A549 treated with Mapracorat at 1 μM for 4 hours (cell line): ENCODE data around the gene HYLS1. TPM values are rescaled to one million over a fixed set of nuclear protein-coding genes. Genes with fewer than 3 reads are reported as not detected.

Experiments
- total RNA-seq: library from RNA; stranded (reverse); fragments of 200-300 nt; extraction: Qiagen RNA extraction; gene quantifications from 5 replicates; pipeline ENCODE4 v1.2.3, GENCODE V29; 2022

The HYLS1 gene
- 11.4 to 14.5 TPM (median 12.9 TPM) in 5 replicates for total RNA-seq

GRCh38 chr11:125887373-125888324 is at the start of gene HYLS1:
HYLS1 (plus strand) TSS chr11:125887668; CDS start chr11:125899369, 11,701 bp downstream.

DNA sequence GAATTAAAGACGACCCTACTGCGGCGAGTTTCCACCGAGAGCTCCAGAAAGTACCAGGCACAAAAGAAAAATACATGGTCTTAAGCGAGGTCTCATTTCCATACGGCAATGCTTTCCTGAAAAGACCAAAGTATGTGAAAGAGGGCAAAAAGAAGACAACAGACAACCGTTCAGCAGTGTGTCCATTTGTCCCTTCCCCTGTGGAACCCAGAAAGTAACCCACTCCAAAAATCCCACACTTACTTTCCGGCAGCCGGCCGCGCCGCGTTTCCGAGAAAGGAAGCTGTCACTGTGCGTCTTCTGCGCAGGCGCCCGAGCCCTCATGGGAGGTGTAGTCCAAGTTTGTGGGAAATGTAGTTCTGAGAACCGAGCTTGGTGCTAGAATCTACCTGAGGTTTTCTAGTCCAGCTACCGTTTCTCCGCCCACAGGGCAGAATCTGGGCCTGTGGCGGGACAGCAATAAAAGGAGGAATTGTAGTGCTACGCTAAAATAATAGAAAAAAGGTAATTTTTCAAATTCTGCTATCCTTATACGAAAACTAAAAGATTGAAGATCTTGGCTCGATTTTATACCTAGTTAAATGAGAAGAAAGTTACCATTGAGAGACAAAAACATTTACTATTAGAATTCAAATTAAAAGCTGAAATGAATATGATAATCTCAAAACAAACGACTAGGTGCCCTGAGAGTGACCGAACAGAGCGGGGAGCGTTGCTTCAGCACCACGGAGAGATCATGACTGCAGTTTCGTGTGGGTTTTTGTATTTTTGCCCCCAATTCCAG is 15.7 kb downstream of the HYLS1 start, which contains the start of gene PUS3:
Gene PUS3 (minus strand): TSS at position 280 of the 784 bp plus-strand sequence. CDS start 6,922 bp downstream, outside the sequence.

DNA sequence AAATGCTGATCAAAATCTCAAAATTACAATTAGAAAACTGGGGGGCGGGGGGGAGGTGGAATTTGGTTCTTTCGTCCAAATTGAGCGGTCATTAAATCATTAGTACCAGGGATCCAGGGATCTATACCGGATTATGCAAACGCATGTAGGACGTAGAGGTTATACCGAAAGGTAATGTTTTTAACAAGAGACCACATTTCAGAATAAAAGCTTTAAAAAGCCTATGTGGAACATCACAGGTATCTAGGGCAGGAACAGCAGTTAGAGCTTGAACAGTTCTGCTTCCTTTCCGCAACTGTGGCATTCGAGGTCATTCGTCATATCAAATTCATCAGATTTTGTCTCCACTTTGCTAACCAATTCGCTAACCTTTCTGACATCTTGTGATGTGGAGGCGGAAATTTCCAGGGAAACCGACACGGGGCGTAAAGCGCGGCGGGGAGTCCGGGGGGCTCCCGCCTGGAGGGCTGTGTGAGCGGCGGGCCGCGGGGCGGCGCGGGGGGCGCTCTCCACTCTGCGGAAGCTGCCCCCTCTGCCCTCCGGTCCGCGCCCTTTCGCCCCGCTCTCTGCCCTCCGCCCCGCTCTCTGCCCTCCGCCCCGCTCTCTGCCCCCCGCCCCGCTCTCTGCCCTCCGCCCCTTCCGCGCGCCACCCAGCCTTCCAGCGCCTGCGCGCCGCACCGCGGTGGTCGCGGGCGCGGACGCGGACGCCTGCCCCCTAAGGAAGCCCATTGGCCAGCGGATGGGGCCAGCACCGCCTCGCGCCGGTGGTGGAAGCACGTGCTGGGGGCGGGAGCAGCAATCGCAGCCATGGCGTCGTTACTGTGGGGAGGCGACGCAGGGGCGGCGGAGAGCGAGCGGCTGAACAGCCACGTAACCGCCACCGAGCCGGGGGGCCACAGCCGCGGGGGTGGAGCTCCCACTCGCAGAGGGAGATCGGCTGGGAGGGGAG is 16.5 kb downstream of the HYLS1 start, which contains the start of gene DDX25:
Gene DDX25 (plus strand): TSS at position 798 of the 949 bp plus-strand sequence. CDS start 10 bp downstream, at position 808.

GRCh38 chr11:125945797-125946520 is 58.5 kb downstream of the HYLS1 start, which contains the start of gene VSIG10L2:
VSIG10L2 (plus strand) TSS chr11:125946044; CDS start chr11:125946056, 12 bp downstream.

Other genes with a start within 250 kb of the HYLS1 start
- 0.17 TPM in 1 of 5 replicates, not detected in the others for gene ACRV1, start 206.8 kb upstream of the HYLS1 start, total RNA-seq
- gene PATE1, start 141.4 kb upstream of the HYLS1 start, total RNA-seq = not detected in 5 replicates
- gene PATE2, start 108.8 kb upstream of the HYLS1 start, total RNA-seq = not detected in 5 replicates
- gene PATE3, start 99.5 kb upstream of the HYLS1 start, total RNA-seq = not detected in 5 replicates
- not detected in 5 replicates for gene PATE4, start 54.4 kb upstream of the HYLS1 start, total RNA-seq
- 5.0 to 11.5 TPM (median 6.3 TPM) in 5 replicates for gene PUS3, start 15.5 kb downstream of the HYLS1 start, total RNA-seq
- gene DDX25, start 16.8 kb downstream of the HYLS1 start, total RNA-seq = not detected in 5 replicates
- not detected in 5 replicates for gene VSIG10L2, start 58.4 kb downstream of the HYLS1 start, total RNA-seq
- gene CDON, start 175.2 kb downstream of the HYLS1 start, total RNA-seq = 1.4 to 2.8 TPM (median 2.1 TPM) in 5 replicates